ENCODE measurements around the gene TBC1D22A. TPM values are rescaled to one million over a fixed set of nuclear protein-coding genes. Genes with fewer than 3 reads are reported as not detected.

The TBC1D22A gene
- total and polyA plus RNA-seq, 8 donors = 13.3 to 53.1 (median 21.5) TPM

GRCh38 chr22:46958191-46958590, 195.7 kb downstream of the TBC1D22A start:
- no peaks in the 10 kb centered on the region for H3K27me3 ChIP-seq
- peaks cover 0 to 20% (median 7%) of the 10 kb centered on the region in 4 donors for H3K36me3 ChIP-seq
- TF ChIP-seq CTCF (IDR thresholded peaks at IDR 0.05) (no peak), POLR2AphosphoS5 (IDR thresholded peaks at IDR 0.05) (no peak), POLR2A (IDR thresholded peaks at IDR 0.05) (no peak), EP300 (IDR thresholded peaks at IDR 0.05) (no peak)
- intact Hi-C loops (cut with DNase I; ENCODE audit: low total_unique reads) = no loop called here
- DNase-seq = no peak
- H3K4me3 ChIP-seq = no peak overlapping the region
- no peaks in the 10 kb centered on the region for H3K9me3 ChIP-seq
- WGBS, 5 donors = 85 to 95% (median 93%) methylated on average over 10 of the region's 10 CpGs
- no peaks in the 10 kb centered on the region for H3K4me1 ChIP-seq
- H3K27ac ChIP-seq = no peak overlapping the region

- no peak overlapping the region for H3K4me3 ChIP-seq
- no peak for DNase-seq
- H3K36me3 ChIP-seq = peaks cover 0 to 20% (median 7%) of the 10 kb centered on the region in 4 donors
- intact Hi-C loops (cut with DNase I; ENCODE audit: low total_unique reads) = no loop called here
- WGBS, 5 donors = 82 to 87% (median 85%) methylated on average over 10 of the region's 10 CpGs
- TF ChIP-seq POLR2A (IDR thresholded peaks at IDR 0.05) (no peak), EP300 (IDR thresholded peaks at IDR 0.05) (no peak), CTCF (IDR thresholded peaks at IDR 0.05) (no peak), POLR2AphosphoS5 (IDR thresholded peaks at IDR 0.05) (no peak)
- H3K27ac ChIP-seq = no peak overlapping the region
- no peaks in the 10 kb centered on the region for H3K9me3 ChIP-seq
- H3K4me1 ChIP-seq = no peaks in the 10 kb centered on the region
- H3K27me3 ChIP-seq = no peaks in the 10 kb centered on the region
Measured at GRCh38 chr22:46958658-46959057, 196.2 kb downstream of the TBC1D22A start.

- Histone ChIP-seq H3K27me3 (no peaks in the 10 kb centered on the region), H3K27ac (no peak overlapping the region), H3K36me3 (peaks cover 0 to 20% (median 7%) of the 10 kb centered on the region in 4 donors), H3K4me3 (no peak overlapping the region), H3K4me1 (no peaks in the 10 kb centered on the region), H3K9me3 (no peaks in the 10 kb centered on the region)
- intact Hi-C loops (cut with DNase I; ENCODE audit: low total_unique reads) = no loop called here
- no peak for DNase-seq
- no peak for TF ChIP-seq POLR2AphosphoS5 (IDR thresholded peaks at IDR 0.05)
- no peak for TF ChIP-seq POLR2A (IDR thresholded peaks at IDR 0.05)
- no peak for TF ChIP-seq EP300 (IDR thresholded peaks at IDR 0.05)
- no peak for TF ChIP-seq CTCF (IDR thresholded peaks at IDR 0.05)
- WGBS, 5 donors = 65 to 87% (median 86%) methylated on average over 12 to 13 of the region's 13 CpGs
Measured at GRCh38 chr22:46959369-46959768, 196.9 kb downstream of the TBC1D22A start.

GRCh38 chr22:46961591-46962295, 199.3 kb downstream of the TBC1D22A start:
- Histone ChIP-seq H3K4me1 (no peaks in the 10 kb centered on the region), H3K9me3 (no peaks in the 10 kb centered on the region), H3K36me3 (peaks cover 0 to 12% (median 6%) of the 10 kb centered on the region in 4 donors), H3K27ac (no peak overlapping the region), H3K27me3 (no peaks in the 10 kb centered on the region), H3K4me3 (no peak overlapping the region)
- 84 to 93% (median 88%) methylated on average over 17 of the region's 17 CpGs for WGBS, 5 donors
- intact Hi-C loops (cut with DNase I; ENCODE audit: low total_unique reads) = no loop called here
- TF ChIP-seq POLR2A (IDR thresholded peaks at IDR 0.05) (no peak), POLR2AphosphoS5 (IDR thresholded peaks at IDR 0.05) (no peak), CTCF (IDR thresholded peaks at IDR 0.05) (no peak), EP300 (IDR thresholded peaks at IDR 0.05) (no peak)
- peak in 1 of 2 donors; percentile 16 for DNase-seq
